ENCODE data around the gene SORCS2.

- TF ChIP-seq CTCF (IDR thresholded peaks at IDR 0.05) = no peak
- no peak for TF ChIP-seq POLR2A (IDR thresholded peaks at IDR 0.05)
Observed at GRCh38 chr4:7366954-7367353, 174.6 kb downstream of the SORCS2 start.

All from right lobe of liver (tissue), 4 donors.